Heart left ventricle (tissue), 13 donors: ENCODE data around the gene GALNT9.

Source experiments
- CTCF ChIP-seq, 12 donors: fragments of 200-600 bp; sonication (generic) in 4 of 12; IDR thresholded peaks; one replicate each; pipeline versions ENCODE4 v1.5.0 to v1.8.0; 2018 to 2022; ENCODE audit warnings: antibody characterized with exemption in 12 of 12, mild to moderate bottlenecking in 5 of 12
- POLR2A ChIP-seq, 2 donors: fragments of 450-650 bp; IDR thresholded peaks; one replicate each; pipeline ENCODE4 v1.6.1; 2017; ENCODE audit warnings: antibody characterized with exemption in 2 of 2, mild to moderate bottlenecking in 2 of 2, moderate library complexity in 2 of 2
- donor health status: ischemic (EF 13 %, LVEDD 7.1; RV severe dilation, severe dysfunction).
- donor health status: DM: no; HTN: yes; CAD: no.
- donor health status: DM: no; HTN: no; CAD: no.
- donor health status: ischemic (EF 25% LVEDD 6.9; RV normal size, moderate dysfunction).
- donor health status: ischemic (EF 25% LVEDD 5.7; RV mildly dilated, moderate dysfunction).
- donor health status: ischemic (EF 35%, LVEDD 5.7; RV mildly dilated, moderate dysfunction).
- donor health status: nonischemic (EF 11% LVEDD 7.7; RV severe dilation, severe dysfunction).
- donor health status: DM: yes; HTN: yes; CAD: no.
- donor health status: PGD.
- donor health status: ischemic (EF 29% LVEDD 5.4; RV normal size, mild dysfunction).
- donor health status: nonischemic (EF 23%, LVEDD 6.1; RV moderate dilation, normal function).

GRCh38 chr12:132260721-132261120, 68.7 kb downstream of the GALNT9 start:
- TF ChIP-seq CTCF (IDR thresholded peaks at IDR 0.05) (no peak), POLR2A (IDR thresholded peaks at IDR 0.05) (no peak)
